D721Med (cell line): ENCODE measurements around the gene ITPRID1.
A peak's percentile ranks its signal among the peaks of the same experiment; 100 is the strongest.

ENCODE experiments used
- DNase-seq: peaks from one replicate; pipeline ENCODE4 v3.0.0; 2011; ENCODE audit warnings: low spot score; ENCODE audit not compliant: insufficient read length
- FAIRE-seq: peaks from 2 replicates; lab custom pipeline; 2011; peaks lifted over from hg19 to GRCh38; lab: Jason Lieb, UNC
- TF ChIP-seq, protein P1 (sequence below): IDR thresholded peaks from 2 replicates; pipeline ENCODE4 v1.5.1; 2012; ENCODE audit warnings: mild to moderate bottlenecking, control low read depth; ENCODE audit not compliant: insufficient read depth; ENCODE audit errors: missing control alignments

Gene ITPRID1

DNA sequence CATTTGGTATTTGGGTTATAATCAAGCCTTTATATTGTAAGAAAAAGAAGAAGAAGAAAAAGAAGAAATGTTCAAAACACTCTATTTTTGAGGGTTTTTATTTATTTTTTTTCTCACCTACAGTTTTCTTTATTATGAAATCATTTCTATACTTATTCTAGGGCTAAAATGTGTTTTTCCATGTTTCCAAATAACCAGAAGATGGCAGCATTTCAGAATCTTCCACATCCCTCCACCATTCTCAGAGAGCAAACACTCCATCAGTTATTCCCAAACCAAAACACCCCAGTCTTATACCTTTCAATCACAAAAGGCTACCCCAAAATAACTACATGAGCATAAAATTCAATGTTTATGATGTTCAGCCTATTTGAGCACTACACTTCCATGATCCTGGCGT is 134.4 kb downstream of the ITPRID1 start:
- no peak for DNase-seq
- no peak for FAIRE-seq
- TF ChIP-seq, protein P1, sequence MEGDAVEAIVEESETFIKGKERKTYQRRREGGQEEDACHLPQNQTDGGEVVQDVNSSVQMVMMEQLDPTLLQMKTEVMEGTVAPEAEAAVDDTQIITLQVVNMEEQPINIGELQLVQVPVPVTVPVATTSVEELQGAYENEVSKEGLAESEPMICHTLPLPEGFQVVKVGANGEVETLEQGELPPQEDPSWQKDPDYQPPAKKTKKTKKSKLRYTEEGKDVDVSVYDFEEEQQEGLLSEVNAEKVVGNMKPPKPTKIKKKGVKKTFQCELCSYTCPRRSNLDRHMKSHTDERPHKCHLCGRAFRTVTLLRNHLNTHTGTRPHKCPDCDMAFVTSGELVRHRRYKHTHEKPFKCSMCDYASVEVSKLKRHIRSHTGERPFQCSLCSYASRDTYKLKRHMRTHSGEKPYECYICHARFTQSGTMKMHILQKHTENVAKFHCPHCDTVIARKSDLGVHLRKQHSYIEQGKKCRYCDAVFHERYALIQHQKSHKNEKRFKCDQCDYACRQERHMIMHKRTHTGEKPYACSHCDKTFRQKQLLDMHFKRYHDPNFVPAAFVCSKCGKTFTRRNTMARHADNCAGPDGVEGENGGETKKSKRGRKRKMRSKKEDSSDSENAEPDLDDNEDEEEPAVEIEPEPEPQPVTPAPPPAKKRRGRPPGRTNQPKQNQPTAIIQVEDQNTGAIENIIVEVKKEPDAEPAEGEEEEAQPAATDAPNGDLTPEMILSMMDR = peak; percentile 32

DNA sequence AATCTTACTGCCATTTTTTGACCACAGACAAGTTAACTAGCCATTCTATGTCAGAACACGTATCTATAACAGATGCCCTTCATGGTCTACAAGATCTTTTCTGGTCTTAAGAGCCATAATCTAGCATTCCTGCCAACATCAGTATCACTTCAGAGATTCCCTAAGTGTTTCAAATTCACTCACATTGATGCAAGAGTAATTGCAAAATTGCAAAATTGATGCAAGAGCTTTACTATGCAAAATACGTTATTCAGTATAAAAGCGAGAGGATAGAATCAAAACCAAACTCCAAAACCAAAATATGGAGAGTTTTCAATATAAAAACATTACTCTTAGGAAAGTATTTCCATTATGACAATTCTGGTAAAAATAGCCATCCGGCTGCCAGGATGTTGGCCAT is 135.0 kb downstream of the ITPRID1 start:
- FAIRE-seq (no peak), DNase-seq (no peak)
- TF ChIP-seq, protein P1 = no peak

DNA sequence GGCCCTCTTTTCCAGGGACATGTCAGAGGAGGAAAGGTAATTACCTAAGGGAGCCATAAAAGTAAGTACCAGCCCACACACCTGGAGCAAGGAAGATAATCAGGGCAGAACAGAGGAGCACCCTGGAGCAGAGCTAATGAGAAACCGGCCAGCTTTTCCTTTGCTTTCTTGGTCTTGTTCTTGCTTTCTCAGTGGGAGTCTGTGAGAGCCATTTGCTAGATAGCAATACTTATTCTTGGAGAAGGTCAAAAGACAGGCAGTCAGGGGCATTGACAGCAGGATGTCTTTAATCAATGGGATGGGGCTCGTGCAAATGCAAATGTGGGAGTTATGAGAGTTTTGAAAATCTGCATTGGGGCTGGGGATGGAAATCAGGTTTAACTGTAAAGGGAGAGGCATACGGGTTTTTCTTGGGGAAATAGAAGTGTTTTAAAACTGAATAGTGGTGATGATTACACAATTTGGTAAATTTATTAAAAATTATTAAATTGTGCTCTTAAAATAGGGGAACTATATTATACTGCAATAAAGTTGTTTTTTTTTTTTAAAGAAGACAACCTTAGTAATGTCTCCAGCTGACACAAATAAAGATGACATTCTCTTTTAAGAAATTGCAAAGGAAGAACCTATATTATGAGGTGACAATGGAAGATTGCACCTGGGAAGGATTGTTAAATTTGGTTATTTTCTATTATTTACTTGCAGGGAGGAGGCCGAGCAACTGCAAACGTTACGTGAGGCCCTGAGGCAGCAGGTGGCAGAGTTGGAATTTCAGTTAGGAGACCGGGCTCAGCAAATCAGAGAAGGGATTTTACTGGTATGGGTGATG is 137.6 kb downstream of the ITPRID1 start:
- DNase-seq (no peak), FAIRE-seq (no peak)
- TF ChIP-seq, protein P1 = no peak

DNA sequence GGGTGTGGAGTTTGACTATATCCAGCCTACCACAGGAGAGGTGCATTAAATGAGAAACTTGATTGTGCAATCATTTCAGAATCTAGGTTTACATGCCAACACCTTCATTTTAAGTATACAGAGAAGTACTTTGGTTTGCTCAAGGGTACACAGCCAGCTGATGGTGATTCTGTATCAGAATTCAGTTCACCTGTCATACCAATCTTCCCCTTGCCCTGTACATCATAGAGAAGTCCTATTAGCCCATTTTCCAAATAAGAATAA is 138.1 kb downstream of the ITPRID1 start:
- TF ChIP-seq, protein P1 = no peak
- FAIRE-seq (no peak), DNase-seq (no peak)

GRCh38 chr7:31663072-31663471 is 149.2 kb downstream of the ITPRID1 start:
- DNase-seq (no peak), FAIRE-seq (no peak)
- TF ChIP-seq, protein P1 = no peak

DNA sequence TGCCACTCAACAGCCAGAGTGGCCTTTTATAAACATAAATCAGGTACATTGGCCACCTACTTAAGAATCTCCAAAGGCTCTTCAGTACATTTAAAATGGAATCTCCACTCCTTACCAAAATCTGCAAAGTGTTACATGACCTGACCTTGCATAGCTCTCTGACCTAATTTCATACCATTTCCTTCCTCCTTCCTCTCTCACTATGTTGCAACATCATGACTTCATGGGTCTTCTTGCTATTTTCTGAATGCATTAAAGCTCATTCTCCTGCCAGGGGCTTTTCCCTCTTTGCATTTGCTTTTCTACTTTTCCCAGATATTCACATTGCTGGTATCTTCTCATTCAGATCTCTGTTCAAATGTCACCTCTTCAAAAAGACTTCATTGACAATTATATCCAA is 151.0 kb downstream of the ITPRID1 start:
- TF ChIP-seq, protein P1 = no peak
- FAIRE-seq = no peak

DNA sequence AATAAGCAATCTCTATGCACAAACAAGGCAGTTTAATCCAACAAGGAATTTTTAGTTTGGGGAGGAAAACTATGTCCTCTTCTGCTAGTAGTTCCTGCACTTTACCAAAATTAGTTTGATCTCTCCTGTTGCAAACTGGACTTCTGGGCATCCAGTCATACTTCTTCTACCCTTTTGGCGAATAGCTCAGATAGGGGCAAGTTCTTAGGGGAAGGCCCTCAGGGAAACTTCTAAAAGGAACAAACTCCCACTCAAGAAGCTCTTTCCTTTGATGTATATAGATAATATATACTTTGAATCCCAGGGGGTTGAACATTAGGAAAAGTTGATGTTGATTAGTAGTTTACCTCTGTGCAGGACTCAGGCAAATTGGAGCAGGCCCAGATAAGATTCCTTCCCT is 151.7 kb downstream of the ITPRID1 start:
- TF ChIP-seq, protein P1 = no peak
- FAIRE-seq = no peak

More for the DNA sequence above, 151.0 kb downstream of the ITPRID1 start:
- DNase-seq = no peak

More for the DNA sequence above, 151.7 kb downstream of the ITPRID1 start:
- no peak for DNase-seq
